Osteocyte (in vitro differentiated cells): ENCODE data around the gene TMEM117. TPM values are rescaled to one million over a fixed set of nuclear protein-coding genes. Genes with fewer than 3 reads are reported as not detected.
"Not testable (repeated sequence)": the region's sequence is repeated elsewhere in the genome, so short reads cannot be mapped to it uniquely, and the experiment has no call there.

Experiments
- DNase-seq: peaks from one replicate; pipeline ENCODE4 v3.0.0; 2021; ENCODE audit warnings: mixed read lengths; ENCODE audit not compliant: unreplicated experiment; ENCODE audit errors: extremely low spot score
- H3K27ac Mint-ChIP-seq: one replicate; pipeline ENCODE4 v1.8.0; 2021; ENCODE audit warnings: mild to moderate bottlenecking, mixed read lengths; ENCODE audit not compliant: unreplicated experiment
- H3K27me3 Mint-ChIP-seq: one replicate; pipeline ENCODE4 v1.8.0; 2021; ENCODE audit warnings: mixed read lengths; ENCODE audit not compliant: unreplicated experiment
- H3K36me3 Mint-ChIP-seq: one replicate; pipeline ENCODE4 v1.8.0; 2021; ENCODE audit warnings: mixed read lengths; ENCODE audit not compliant: unreplicated experiment
- H3K4me1 Mint-ChIP-seq: one replicate; pipeline ENCODE4 v1.8.0; 2021; ENCODE audit warnings: mixed read lengths; ENCODE audit not compliant: unreplicated experiment
- H3K4me3 Mint-ChIP-seq: one replicate; pipeline ENCODE4 v1.8.0; 2021; ENCODE audit warnings: mild to moderate bottlenecking, moderate library complexity, mixed read lengths; ENCODE audit not compliant: unreplicated experiment
- H3K9me3 Mint-ChIP-seq: one replicate; pipeline ENCODE4 v1.8.0; 2021; ENCODE audit warnings: mixed read lengths; ENCODE audit not compliant: unreplicated experiment
- total RNA-seq: library from RNA; stranded (reverse); gene quantifications from 2 replicates; pipeline ENCODE4 v1.2.1, GENCODE V29; 2021
- TF ChIP-seq, protein P1 (sequence below): fragments of 200-600 bp; sonication (generic); IDR thresholded peaks from 2 replicates; pipeline ENCODE4 v1.5.0; 2021; ENCODE audit warnings: antibody characterized with exemption, mild to moderate bottlenecking, moderate library complexity

TMEM117 gene
- total RNA-seq, 1 donor from 2014 or later: 14.2 TPM

DNA sequence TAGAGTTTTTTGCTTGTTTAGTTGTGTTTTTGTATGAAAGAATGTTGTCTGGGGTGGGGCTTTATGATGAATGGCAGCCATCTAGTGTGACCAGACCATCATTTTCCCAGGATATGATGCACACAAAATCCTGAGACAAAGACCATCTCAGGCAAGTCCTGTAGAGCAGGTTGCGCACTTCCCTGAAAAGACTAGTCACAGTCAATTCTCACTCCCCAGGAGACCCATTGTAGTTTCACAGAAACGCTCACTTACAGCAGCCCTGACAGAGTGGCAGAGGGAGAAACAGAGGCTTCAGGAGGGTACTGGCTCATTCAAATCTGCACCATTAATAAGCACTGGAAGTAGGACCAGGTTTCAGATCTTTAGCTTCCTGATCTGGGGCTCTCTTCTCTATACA lies 183.2 kb downstream of the TMEM117 start:
- Mint-ChIP-seq H3K36me3 (peaks cover 2% of the 10 kb centered on the region), H3K9me3 (no peaks in the 10 kb centered on the region), H3K4me1 (no peaks in the 10 kb centered on the region), H3K4me3 (no peak overlapping the region), H3K27ac (no peak overlapping the region), H3K27me3 (no peaks in the 10 kb centered on the region)
- no peak for DNase-seq
- TF ChIP-seq, protein P1, sequence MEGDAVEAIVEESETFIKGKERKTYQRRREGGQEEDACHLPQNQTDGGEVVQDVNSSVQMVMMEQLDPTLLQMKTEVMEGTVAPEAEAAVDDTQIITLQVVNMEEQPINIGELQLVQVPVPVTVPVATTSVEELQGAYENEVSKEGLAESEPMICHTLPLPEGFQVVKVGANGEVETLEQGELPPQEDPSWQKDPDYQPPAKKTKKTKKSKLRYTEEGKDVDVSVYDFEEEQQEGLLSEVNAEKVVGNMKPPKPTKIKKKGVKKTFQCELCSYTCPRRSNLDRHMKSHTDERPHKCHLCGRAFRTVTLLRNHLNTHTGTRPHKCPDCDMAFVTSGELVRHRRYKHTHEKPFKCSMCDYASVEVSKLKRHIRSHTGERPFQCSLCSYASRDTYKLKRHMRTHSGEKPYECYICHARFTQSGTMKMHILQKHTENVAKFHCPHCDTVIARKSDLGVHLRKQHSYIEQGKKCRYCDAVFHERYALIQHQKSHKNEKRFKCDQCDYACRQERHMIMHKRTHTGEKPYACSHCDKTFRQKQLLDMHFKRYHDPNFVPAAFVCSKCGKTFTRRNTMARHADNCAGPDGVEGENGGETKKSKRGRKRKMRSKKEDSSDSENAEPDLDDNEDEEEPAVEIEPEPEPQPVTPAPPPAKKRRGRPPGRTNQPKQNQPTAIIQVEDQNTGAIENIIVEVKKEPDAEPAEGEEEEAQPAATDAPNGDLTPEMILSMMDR: no peak

DNA sequence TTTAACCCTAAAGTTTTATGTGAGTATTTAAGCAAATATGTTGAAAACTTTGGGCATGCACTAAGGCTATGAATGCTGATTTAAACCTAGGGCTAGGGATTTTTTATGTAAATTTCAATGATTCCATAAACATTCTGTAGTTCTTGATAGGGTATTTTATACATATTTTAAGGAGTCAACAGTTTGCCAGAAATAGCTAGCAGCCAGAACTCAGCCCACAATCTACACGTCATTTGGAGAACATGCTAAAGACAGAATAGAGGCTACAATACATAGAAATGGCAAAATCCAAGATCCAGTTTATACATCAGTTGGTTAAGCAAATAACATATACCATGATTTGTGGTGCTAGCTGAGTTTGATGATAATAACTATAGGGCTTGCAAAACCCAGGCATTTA lies 184.7 kb downstream of the TMEM117 start:
- DNase-seq: no peak
- no peaks in the 10 kb centered on the region for H3K27me3 Mint-ChIP-seq
- H3K36me3 Mint-ChIP-seq: peaks cover 2% of the 10 kb centered on the region
- TF ChIP-seq, protein P1: no peak
- no peak overlapping the region for H3K27ac Mint-ChIP-seq
- no peak overlapping the region for H3K4me3 Mint-ChIP-seq
- no peaks in the 10 kb centered on the region for H3K9me3 Mint-ChIP-seq
- no peaks in the 10 kb centered on the region for H3K4me1 Mint-ChIP-seq

DNA sequence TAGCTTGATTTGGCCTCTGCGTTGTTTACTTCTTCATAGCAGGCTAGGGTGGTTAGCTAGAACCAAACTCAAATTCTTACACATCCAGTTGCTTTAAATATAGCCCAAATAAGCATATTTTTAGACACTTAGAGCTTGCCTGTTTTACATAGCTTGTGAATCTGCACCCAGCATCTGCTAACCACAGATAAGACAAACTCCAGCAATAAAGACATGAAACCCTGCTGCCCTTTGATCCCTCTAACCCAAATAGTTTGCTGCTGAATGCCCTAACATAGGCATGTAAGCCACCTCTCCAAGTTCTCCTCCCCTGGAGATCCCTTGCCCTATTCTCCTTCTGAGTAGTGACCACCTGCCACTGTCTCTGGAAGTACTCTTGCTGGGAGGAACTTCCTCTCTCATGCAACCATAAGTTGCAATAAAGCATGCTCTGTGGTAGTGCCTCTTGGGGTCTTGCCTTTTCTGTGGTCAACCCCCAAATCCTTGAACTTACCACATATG lies 185.6 kb downstream of the TMEM117 start:
- Mint-ChIP-seq H3K27me3 (no peaks in the 10 kb centered on the region), H3K36me3 (peaks cover 2% of the 10 kb centered on the region), H3K9me3 (no peaks in the 10 kb centered on the region), H3K4me3 (no peak overlapping the region), H3K4me1 (no peaks in the 10 kb centered on the region), H3K27ac (no peak overlapping the region)
- no peak for DNase-seq
- TF ChIP-seq, protein P1: no peak

DNA sequence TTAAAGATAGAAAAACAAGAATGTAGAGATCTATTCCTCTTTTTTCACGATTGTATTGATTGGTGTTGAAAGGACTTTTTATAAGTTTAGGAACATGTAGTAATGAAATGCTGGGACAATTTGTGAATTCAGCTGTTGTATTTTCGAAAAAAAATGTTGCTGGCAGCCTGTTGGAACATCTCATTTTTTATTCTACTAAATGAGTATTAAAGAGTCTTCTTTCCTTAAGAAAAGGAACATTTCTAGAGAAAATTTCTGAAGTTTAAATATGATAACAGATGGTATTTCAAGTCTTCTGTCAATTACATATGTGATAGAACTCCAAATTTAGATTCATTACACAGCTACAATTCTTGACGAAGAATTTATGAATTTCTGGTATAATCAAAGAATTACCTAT lies 189.6 kb downstream of the TMEM117 start:
- Mint-ChIP-seq H3K27ac (no peak overlapping the region), H3K9me3 (no peaks in the 10 kb centered on the region), H3K36me3 (peaks cover 2% of the 10 kb centered on the region)

DNA sequence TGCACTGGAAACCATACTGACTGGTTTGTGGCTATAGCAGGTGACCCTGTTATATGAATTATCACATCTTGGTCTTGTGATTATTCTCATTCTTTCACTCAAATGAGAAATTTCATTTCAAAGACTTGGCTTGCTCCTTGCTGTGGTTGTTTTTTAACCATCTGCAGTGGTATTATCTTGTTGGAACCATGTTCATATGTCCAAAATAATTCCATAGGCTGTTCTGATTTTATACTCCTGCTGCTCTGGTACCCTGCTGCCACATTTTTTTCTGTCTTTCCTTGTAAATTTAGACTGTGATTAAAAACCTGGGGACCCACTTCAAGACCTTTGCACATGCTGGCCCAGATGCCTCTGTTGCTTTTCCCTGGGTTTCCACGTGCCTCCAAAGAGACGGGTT lies 190.2 kb downstream of the TMEM117 start:
- Mint-ChIP-seq H3K4me3 (no peak overlapping the region), H3K4me1 (no peaks in the 10 kb centered on the region), H3K9me3 (no peaks in the 10 kb centered on the region), H3K27ac (no peak overlapping the region), H3K36me3 (peaks cover 2% of the 10 kb centered on the region), H3K27me3 (no peaks in the 10 kb centered on the region)
- TF ChIP-seq, protein P1: no peak
- no peak for DNase-seq

More for the DNA sequence above, 189.6 kb downstream of the TMEM117 start:
- no peak for DNase-seq
- no peaks in the 10 kb centered on the region for H3K4me1 Mint-ChIP-seq
- no peak overlapping the region for H3K4me3 Mint-ChIP-seq
- no peaks in the 10 kb centered on the region for H3K27me3 Mint-ChIP-seq
- TF ChIP-seq, protein P1: no peak

DNA sequence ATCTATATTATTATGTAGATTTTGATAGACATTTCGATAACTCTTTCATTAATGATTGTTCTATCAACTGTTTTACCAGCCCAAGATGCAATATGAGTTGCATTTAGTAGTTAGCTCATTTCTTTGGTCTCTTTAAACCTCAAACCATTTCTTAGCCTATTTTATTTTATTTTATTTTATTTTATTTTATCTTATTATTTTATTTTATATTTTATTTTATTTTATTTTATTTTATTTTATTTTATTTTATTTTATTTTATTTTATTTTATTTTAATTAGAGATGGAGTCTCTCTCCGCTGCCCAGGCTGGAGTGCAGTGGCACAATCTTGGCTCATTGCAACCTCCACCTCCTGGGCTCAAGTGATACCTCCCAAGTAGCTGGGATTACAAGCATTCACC lies 191.0 kb downstream of the TMEM117 start:
- not testable (repeated sequence) for H3K4me3 Mint-ChIP-seq, H3K9me3 Mint-ChIP-seq, H3K27ac Mint-ChIP-seq, H3K4me1 Mint-ChIP-seq, H3K36me3 Mint-ChIP-seq, H3K27me3 Mint-ChIP-seq, DNase-seq
